HUES6 (cell line): ENCODE data around the gene KLF17.

ENCODE experiments used
- H3K27ac ChIP-seq: 2 replicates; pipeline ENCODE4 v1.7.0; 2013; ENCODE audit warnings: low read depth, mild to moderate bottlenecking, low read length, inconsistent platforms
- H3K27me3 ChIP-seq: 2 replicates; pipeline ENCODE4 v1.6.1; 2013; ENCODE audit warnings: low read length; ENCODE audit not compliant: control insufficient read depth, insufficient read depth
- H3K36me3 ChIP-seq: 2 replicates; pipeline ENCODE4 v1.6.1; 2013; ENCODE audit warnings: low read length; ENCODE audit not compliant: control insufficient read depth, insufficient read depth
- H3K4me1 ChIP-seq: 2 replicates; pipeline ENCODE4 v1.6.1; 2013; ENCODE audit warnings: low read length; ENCODE audit not compliant: control insufficient read depth, insufficient read depth
- H3K4me3 ChIP-seq: 2 replicates; pipeline ENCODE4 v1.5.1; 2013; ENCODE audit warnings: low read depth, low read length
- H3K9ac ChIP-seq: one replicate; pipeline ENCODE4 v1.6.1; 2013; ENCODE audit warnings: mild to moderate bottlenecking, low read length
- H3K9me3 ChIP-seq: 2 replicates; pipeline ENCODE4 v1.6.1; 2013; ENCODE audit warnings: low read depth, low read length; ENCODE audit not compliant: control insufficient read depth, insufficient read depth

KLF17 gene

GRCh38 chr1:44118682-44119081 lies at the start of gene KLF17:
TSS of gene KLF17 (plus strand) at chr1:44118821. CDS start at chr1:44118908, 87 bp downstream.
- Histone ChIP-seq H3K9ac (no peak within 1 kb of the TSS), H3K4me3 (no peak within 1 kb of the TSS), H3K27me3 (no peaks in the 10 kb centered on the region), H3K4me1 (peaks cover 5% of the 10 kb centered on the region), H3K27ac (no peak within 1 kb of the TSS), H3K36me3 (no peaks in the 10 kb centered on the region), H3K9me3 (no peaks in the 10 kb centered on the region)

GRCh38 chr1:44071461-44071860 lies 47.2 kb upstream of the KLF17 start:
- Histone ChIP-seq H3K9me3 (no peaks in the 10 kb centered on the region), H3K4me1 (peaks cover 6% of the 10 kb centered on the region)

GRCh38 chr1:44072204-44072603 lies 46.4 kb upstream of the KLF17 start:
- Histone ChIP-seq H3K27me3 (no peaks in the 10 kb centered on the region), H3K36me3 (no peaks in the 10 kb centered on the region), H3K9ac (no peak overlapping the region), H3K4me3 (no peak overlapping the region), H3K27ac (no peak overlapping the region), H3K9me3 (no peaks in the 10 kb centered on the region), H3K4me1 (peaks cover 6% of the 10 kb centered on the region)

More at GRCh38 chr1:44071461-44071860, 47.2 kb upstream of the KLF17 start:
- Histone ChIP-seq H3K27ac (no peak overlapping the region), H3K4me3 (no peak overlapping the region), H3K9ac (no peak overlapping the region), H3K27me3 (no peaks in the 10 kb centered on the region), H3K36me3 (no peaks in the 10 kb centered on the region)

- Histone ChIP-seq H3K36me3 (no peaks in the 10 kb centered on the region), H3K9me3 (no peaks in the 10 kb centered on the region), H3K4me3 (no peak overlapping the region), H3K4me1 (peaks cover 6% of the 10 kb centered on the region), H3K27ac (no peak overlapping the region), H3K9ac (no peak overlapping the region), H3K27me3 (no peaks in the 10 kb centered on the region)
Observed at GRCh38 chr1:44072821-44073220, 45.8 kb upstream of the KLF17 start.

GRCh38 chr1:44073528-44073927 lies 45.1 kb upstream of the KLF17 start:
- H3K36me3 ChIP-seq = no peaks in the 10 kb centered on the region
- H3K9me3 ChIP-seq = no peaks in the 10 kb centered on the region
- H3K27me3 ChIP-seq = no peaks in the 10 kb centered on the region
- no peak overlapping the region for H3K9ac ChIP-seq
- no peak overlapping the region for H3K4me3 ChIP-seq
- H3K27ac ChIP-seq = no peak overlapping the region
- peaks cover 6% of the 10 kb centered on the region for H3K4me1 ChIP-seq

GRCh38 chr1:44074415-44074814 lies 44.2 kb upstream of the KLF17 start:
- no peak overlapping the region for H3K9ac ChIP-seq
- no peaks in the 10 kb centered on the region for H3K36me3 ChIP-seq
- H3K9me3 ChIP-seq = no peaks in the 10 kb centered on the region
- H3K27me3 ChIP-seq = no peaks in the 10 kb centered on the region
- no peak overlapping the region for H3K27ac ChIP-seq
- H3K4me3 ChIP-seq = no peak overlapping the region
- H3K4me1 ChIP-seq = peaks cover 6% of the 10 kb centered on the region

- no peak overlapping the region for H3K4me3 ChIP-seq
- no peak overlapping the region for H3K27ac ChIP-seq
- H3K27me3 ChIP-seq = no peaks in the 10 kb centered on the region
- H3K36me3 ChIP-seq = no peaks in the 10 kb centered on the region
- H3K4me1 ChIP-seq = peaks cover 6% of the 10 kb centered on the region
- H3K9me3 ChIP-seq = no peaks in the 10 kb centered on the region
- H3K9ac ChIP-seq = no peak overlapping the region
Observed at GRCh38 chr1:44076066-44076465, 42.6 kb upstream of the KLF17 start.

- H3K4me3 ChIP-seq = no peak overlapping the region
Observed at GRCh38 chr1:44077421-44077820, 41.2 kb upstream of the KLF17 start.

GRCh38 chr1:44078104-44078503 lies 40.5 kb upstream of the KLF17 start:
- Histone ChIP-seq H3K4me3 (no peak overlapping the region), H3K9ac (no peak overlapping the region), H3K9me3 (no peaks in the 10 kb centered on the region), H3K27me3 (no peaks in the 10 kb centered on the region), H3K27ac (no peak overlapping the region), H3K36me3 (no peaks in the 10 kb centered on the region), H3K4me1 (peaks cover 6% of the 10 kb centered on the region)

More at GRCh38 chr1:44077421-44077820, 41.2 kb upstream of the KLF17 start:
- Histone ChIP-seq H3K4me1 (peaks cover 6% of the 10 kb centered on the region), H3K36me3 (no peaks in the 10 kb centered on the region), H3K27ac (no peak overlapping the region), H3K9ac (no peak overlapping the region), H3K27me3 (no peaks in the 10 kb centered on the region), H3K9me3 (no peaks in the 10 kb centered on the region)

- H3K4me3 ChIP-seq = no peak overlapping the region
Observed at GRCh38 chr1:44079566-44079965, 39.1 kb upstream of the KLF17 start.

GRCh38 chr1:44084998-44085675 lies 33.5 kb upstream of the KLF17 start:
- Histone ChIP-seq H3K4me3 (no peak overlapping the region), H3K4me1 (peaks cover 19% of the 10 kb centered on the region), H3K27ac (no peak overlapping the region), H3K27me3 (no peaks in the 10 kb centered on the region), H3K9ac (no peak overlapping the region), H3K36me3 (no peaks in the 10 kb centered on the region), H3K9me3 (no peaks in the 10 kb centered on the region)

More at GRCh38 chr1:44079566-44079965, 39.1 kb upstream of the KLF17 start:
- Histone ChIP-seq H3K27me3 (no peaks in the 10 kb centered on the region), H3K27ac (no peak overlapping the region), H3K4me1 (peaks cover 6% of the 10 kb centered on the region), H3K9ac (no peak overlapping the region), H3K9me3 (no peaks in the 10 kb centered on the region), H3K36me3 (no peaks in the 10 kb centered on the region)
